Heart left ventricle (tissue), 13 donors: Measurements from ENCODE around the gene PIR.

Experiments
- POLR2A ChIP-seq, 2 donors: fragments of 450-650 bp; IDR thresholded peaks; one replicate each; pipeline ENCODE4 v1.6.1; 2017; ENCODE audit warnings: antibody characterized with exemption in 2 of 2, mild to moderate bottlenecking in 2 of 2, moderate library complexity in 2 of 2
- TF ChIP-seq, protein P1 (sequence below), 12 donors: fragments of 200-600 bp; sonication (generic) in 4 of 12; IDR thresholded peaks; one replicate each; pipeline versions ENCODE4 v1.5.0 to v1.8.0; 2018 to 2022; ENCODE audit warnings: antibody characterized with exemption in 12 of 12, mild to moderate bottlenecking in 5 of 12
- donor health status: ischemic (EF 13 %, LVEDD 7.1; RV severe dilation, severe dysfunction).
- donor health status: DM: no; HTN: yes; CAD: no.
- donor health status: DM: no; HTN: no; CAD: no.
- donor health status: ischemic (EF 25% LVEDD 6.9; RV normal size, moderate dysfunction).
- donor health status: ischemic (EF 25% LVEDD 5.7; RV mildly dilated, moderate dysfunction).
- donor health status: ischemic (EF 35%, LVEDD 5.7; RV mildly dilated, moderate dysfunction).
- donor health status: nonischemic (EF 11% LVEDD 7.7; RV severe dilation, severe dysfunction).
- donor health status: DM: yes; HTN: yes; CAD: no.
- donor health status: PGD.
- donor health status: ischemic (EF 29% LVEDD 5.4; RV normal size, mild dysfunction).
- donor health status: nonischemic (EF 23%, LVEDD 6.1; RV moderate dilation, normal function).

GRCh38 chrX:15358533-15358932 is 134.6 kb downstream of the PIR start:
- TF ChIP-seq, protein P1, sequence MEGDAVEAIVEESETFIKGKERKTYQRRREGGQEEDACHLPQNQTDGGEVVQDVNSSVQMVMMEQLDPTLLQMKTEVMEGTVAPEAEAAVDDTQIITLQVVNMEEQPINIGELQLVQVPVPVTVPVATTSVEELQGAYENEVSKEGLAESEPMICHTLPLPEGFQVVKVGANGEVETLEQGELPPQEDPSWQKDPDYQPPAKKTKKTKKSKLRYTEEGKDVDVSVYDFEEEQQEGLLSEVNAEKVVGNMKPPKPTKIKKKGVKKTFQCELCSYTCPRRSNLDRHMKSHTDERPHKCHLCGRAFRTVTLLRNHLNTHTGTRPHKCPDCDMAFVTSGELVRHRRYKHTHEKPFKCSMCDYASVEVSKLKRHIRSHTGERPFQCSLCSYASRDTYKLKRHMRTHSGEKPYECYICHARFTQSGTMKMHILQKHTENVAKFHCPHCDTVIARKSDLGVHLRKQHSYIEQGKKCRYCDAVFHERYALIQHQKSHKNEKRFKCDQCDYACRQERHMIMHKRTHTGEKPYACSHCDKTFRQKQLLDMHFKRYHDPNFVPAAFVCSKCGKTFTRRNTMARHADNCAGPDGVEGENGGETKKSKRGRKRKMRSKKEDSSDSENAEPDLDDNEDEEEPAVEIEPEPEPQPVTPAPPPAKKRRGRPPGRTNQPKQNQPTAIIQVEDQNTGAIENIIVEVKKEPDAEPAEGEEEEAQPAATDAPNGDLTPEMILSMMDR (IDR thresholded peaks at IDR 0.05): no peak
- TF ChIP-seq POLR2A (IDR thresholded peaks at IDR 0.05): no peak
